GM23248 (cell line): ENCODE data around the gene TSHZ2. TPM values are rescaled to one million over a fixed set of nuclear protein-coding genes. Genes with fewer than 3 reads are reported as not detected.

ENCODE experiments used
- DNase-seq: peaks from one replicate; pipeline ENCODE4 v3.0.0-alpha.2; 2015
- H2AFZ ChIP-seq: fragments of 200-600 bp; sonication (generic); 2 replicates; pipeline ENCODE4 v1.6.1; 2016; ENCODE audit warnings: antibody characterized with exemption
- H3F3A ChIP-seq: fragments of 200-600 bp; sonication (generic); 2 replicates; pipeline ENCODE4 v1.6.1; 2016; ENCODE audit warnings: mild to moderate bottlenecking, antibody characterized with exemption, mixed run types; ENCODE audit not compliant: insufficient read depth
- H3K27ac ChIP-seq: fragments of 200-600 bp; sonication (generic); 2 replicates; pipeline ENCODE4 v1.5.1; 2016; ENCODE audit warnings: mild to moderate bottlenecking
- H3K27me3 ChIP-seq: fragments of 200-600 bp; sonication (generic); replicated peaks from 2 replicates; pipeline ENCODE4 v1.6.1; 2016; ENCODE audit warnings: mild to moderate bottlenecking; ENCODE audit not compliant: insufficient read depth
- H3K36me3 ChIP-seq: fragments of 200-600 bp; sonication (generic); 2 replicates; pipeline ENCODE4 v1.6.1; 2016; ENCODE audit warnings: low read depth, mild to moderate bottlenecking
- H3K4me1 ChIP-seq: fragments of 200-600 bp; sonication (generic); 2 replicates; pipeline ENCODE4 v1.6.1; 2016; ENCODE audit warnings: mild to moderate bottlenecking; ENCODE audit not compliant: insufficient read depth
- H3K4me2 ChIP-seq: fragments of 200-600 bp; sonication (generic); one replicate; pipeline ENCODE4 v1.6.1; 2016; ENCODE audit warnings: mild to moderate bottlenecking; ENCODE audit not compliant: unreplicated experiment
- H3K4me3 ChIP-seq: fragments of 200-600 bp; sonication (generic); 2 replicates; pipeline ENCODE4 v1.5.1; 2016; ENCODE audit warnings: mild to moderate bottlenecking
- H3K79me2 ChIP-seq: fragments of 200-600 bp; sonication (generic); 2 replicates; pipeline ENCODE4 v1.6.1; 2016; ENCODE audit warnings: mild to moderate bottlenecking; ENCODE audit not compliant: insufficient read depth
- H3K9ac ChIP-seq: fragments of 200-600 bp; sonication (generic); 2 replicates; pipeline ENCODE4 v1.6.1; 2016; ENCODE audit warnings: mild to moderate bottlenecking
- H3K9me2 ChIP-seq: fragments of 200-600 bp; sonication (generic); 2 replicates; pipeline ENCODE4 v1.6.1; 2016; ENCODE audit warnings: mixed run types, mild to moderate bottlenecking, moderate library complexity; ENCODE audit not compliant: insufficient read depth
- H3K9me3 ChIP-seq: fragments of 200-600 bp; sonication (generic); one replicate; pipeline ENCODE4 v1.6.1; 2017; ENCODE audit warnings: low read depth
- H4K20me1 ChIP-seq: fragments of 200-600 bp; sonication (generic); 2 replicates; pipeline ENCODE4 v1.6.0; 2016; ENCODE audit not compliant: insufficient read depth
- EZH2 ChIP-seq: fragments of 200-600 bp; sonication (generic); IDR thresholded peaks from 2 replicates; pipeline ENCODE4 v1.6.1; 2018; ENCODE audit warnings: antibody characterized with exemption, mild to moderate bottlenecking; ENCODE audit not compliant: insufficient read depth, poor library complexity, severe bottlenecking
- EZH2phosphoT487 ChIP-seq: fragments of 200-600 bp; sonication (generic); IDR thresholded peaks from 2 replicates; pipeline ENCODE4 v1.6.1; 2018; ENCODE audit warnings: antibody characterized with exemption, moderate library complexity, mild to moderate bottlenecking, low read depth; ENCODE audit not compliant: insufficient read depth
- WGBS, 2 experiments: methylation state at CpG; one replicate each; pipeline ENCODE4 v1.1.6; 2015 to 2017; ENCODE audit warnings: low lambda C conversion rate in 2 of 2, low coverage in 1 of 2; ENCODE audit errors: missing lambda C conversion rate in 2 of 2; 5-methylcytosine and 5-hydroxymethylcytosine counted together
- in situ Hi-C: fragments of 300-500 bp; cut with MboI; formaldehyde crosslinking; loops from 2 replicates; pipeline ENCODE4 v1.15.0; 2020
- polyA plus RNA-seq: library from polyadenylated mRNA; unstranded; fragments of >200 nt; fragmentation: Nextera tagmentation; extraction: Ambion mirVana; gene quantifications from 2 replicates; pipeline ENCODE4 v1.2.1, GENCODE V29; 2016
- total RNA-seq: library from RNA; depleted of rRNA; stranded (reverse); fragments of >200 nt; shearing (Covaris generic); gene quantifications from 2 replicates; pipeline ENCODE4 v1.2.3, GENCODE V29; 2014

TSHZ2 gene
- total and polyA plus RNA-seq, 2 experiments from 2014 or later: 4.5 to 13.4 TPM

DNA sequence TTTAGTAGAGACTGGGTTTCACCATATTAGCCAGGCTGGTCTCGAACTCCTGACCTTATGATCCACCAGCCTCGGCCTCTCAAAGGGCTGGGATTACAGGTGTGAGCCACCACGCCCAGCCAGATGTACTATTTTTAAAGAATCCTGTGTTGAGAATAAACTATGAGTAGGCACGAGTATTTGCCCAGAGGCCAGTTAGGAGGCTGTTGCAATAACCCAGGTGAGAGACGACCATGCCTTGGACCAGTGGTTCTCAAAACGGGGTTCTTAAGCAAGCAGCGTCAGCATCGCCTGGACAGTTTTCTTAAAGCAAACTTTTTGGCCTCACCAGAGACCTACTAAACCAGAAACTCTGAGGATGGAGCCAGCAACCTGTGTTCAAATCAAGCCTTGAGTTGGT lies 362.7 kb downstream of the TSHZ2 start:
- no peaks in the 10 kb centered on the region for H3K79me2 ChIP-seq
- in situ Hi-C loops: no loop called here
- no peak overlapping the region for H2AFZ ChIP-seq
- H3K27me3 ChIP-seq: no peaks in the 10 kb centered on the region
- no peak overlapping the region for H3K4me2 ChIP-seq
- H3K4me3 ChIP-seq: no peak overlapping the region
- H3K9ac ChIP-seq: no peak overlapping the region
- H3F3A ChIP-seq: peaks cover 32% of the 10 kb centered on the region
- TF ChIP-seq EZH2: no peak
- no peak for TF ChIP-seq EZH2phosphoT487
- peaks cover 27% of the 10 kb centered on the region for H3K4me1 ChIP-seq
- H4K20me1 ChIP-seq: no peaks in the 10 kb centered on the region
- no peaks in the 10 kb centered on the region for H3K9me2 ChIP-seq
- no peak for DNase-seq
- no peak overlapping the region for H3K27ac ChIP-seq
- 94 to 96% methylated on average over 8 of the region's 8 CpGs for WGBS, 2 experiments
- no peaks in the 10 kb centered on the region for H3K36me3 ChIP-seq
- H3K9me3 ChIP-seq: no peaks in the 10 kb centered on the region

DNA sequence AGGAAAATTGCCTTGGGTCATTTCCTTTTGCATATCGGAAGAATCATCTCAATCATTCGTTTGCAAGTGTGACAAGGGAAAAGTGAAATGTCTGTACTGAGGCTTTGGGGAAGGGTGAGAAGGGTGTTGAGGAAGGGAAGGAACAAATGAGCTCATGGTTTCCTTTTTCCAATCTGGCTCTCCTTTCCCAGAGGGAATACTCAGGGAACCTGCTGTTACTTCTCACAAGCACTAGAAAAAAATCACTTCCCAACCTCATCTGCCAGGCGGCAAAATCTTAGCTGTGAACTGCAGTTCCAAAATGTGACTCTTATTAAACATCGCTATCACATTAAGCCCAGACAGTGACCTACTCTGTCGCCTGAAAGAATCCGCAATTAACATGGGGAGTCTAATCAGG lies 363.4 kb downstream of the TSHZ2 start:
- H3K4me2 ChIP-seq: no peak overlapping the region
- H3K36me3 ChIP-seq: no peaks in the 10 kb centered on the region
- in situ Hi-C loops: no loop called here
- no peaks in the 10 kb centered on the region for H3K27me3 ChIP-seq
- H4K20me1 ChIP-seq: no peaks in the 10 kb centered on the region
- H3K27ac ChIP-seq: no peak overlapping the region
- DNase-seq: no peak
- H2AFZ ChIP-seq: no peak overlapping the region
- H3K4me3 ChIP-seq: no peak overlapping the region
- no peak for TF ChIP-seq EZH2
- no peak for TF ChIP-seq EZH2phosphoT487
- WGBS, 2 experiments: 94 to 96% methylated on average over 6 of the region's 6 CpGs
- no peak overlapping the region for H3K9ac ChIP-seq
- H3F3A ChIP-seq: peaks cover 25% of the 10 kb centered on the region
- peaks cover 20% of the 10 kb centered on the region for H3K4me1 ChIP-seq
- H3K9me2 ChIP-seq: no peaks in the 10 kb centered on the region
- no peaks in the 10 kb centered on the region for H3K79me2 ChIP-seq
- H3K9me3 ChIP-seq: no peaks in the 10 kb centered on the region

DNA sequence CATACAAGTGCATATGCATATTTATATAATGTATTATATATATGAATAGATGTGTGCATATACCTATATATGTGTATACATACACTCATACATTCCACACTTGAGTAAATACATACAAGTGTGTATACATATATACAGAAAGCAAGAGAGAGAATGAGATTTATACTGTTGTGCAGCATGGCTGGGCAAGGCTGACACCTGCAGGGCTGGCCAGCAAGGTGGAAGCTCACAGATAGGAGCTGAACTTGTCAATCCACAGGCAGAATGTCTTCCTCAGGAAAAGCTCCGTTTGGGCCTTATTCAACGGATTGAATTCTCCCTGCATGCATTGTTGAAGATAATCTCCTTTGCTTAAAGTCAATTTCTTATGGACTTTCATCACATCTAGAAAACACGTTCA lies 364.7 kb downstream of the TSHZ2 start:
- TF ChIP-seq EZH2 (no peak), EZH2phosphoT487 (no peak)
- Histone ChIP-seq H3K9me3 (no peaks in the 10 kb centered on the region), H3K79me2 (no peaks in the 10 kb centered on the region), H3K4me1 (peaks cover 8% of the 10 kb centered on the region), H3K36me3 (no peaks in the 10 kb centered on the region), H4K20me1 (no peaks in the 10 kb centered on the region), H3K4me2 (no peak overlapping the region), H2AFZ (no peak overlapping the region), H3K9ac (no peak overlapping the region), H3K27ac (no peak overlapping the region), H3F3A (peaks cover 12% of the 10 kb centered on the region), H3K27me3 (no peaks in the 10 kb centered on the region), H3K9me2 (no peaks in the 10 kb centered on the region), H3K4me3 (no peak overlapping the region)
- WGBS, 2 experiments: 86 to 89% methylated on average over 3 of the region's 3 CpGs
- in situ Hi-C loops: no loop called here
- DNase-seq: no peak

DNA sequence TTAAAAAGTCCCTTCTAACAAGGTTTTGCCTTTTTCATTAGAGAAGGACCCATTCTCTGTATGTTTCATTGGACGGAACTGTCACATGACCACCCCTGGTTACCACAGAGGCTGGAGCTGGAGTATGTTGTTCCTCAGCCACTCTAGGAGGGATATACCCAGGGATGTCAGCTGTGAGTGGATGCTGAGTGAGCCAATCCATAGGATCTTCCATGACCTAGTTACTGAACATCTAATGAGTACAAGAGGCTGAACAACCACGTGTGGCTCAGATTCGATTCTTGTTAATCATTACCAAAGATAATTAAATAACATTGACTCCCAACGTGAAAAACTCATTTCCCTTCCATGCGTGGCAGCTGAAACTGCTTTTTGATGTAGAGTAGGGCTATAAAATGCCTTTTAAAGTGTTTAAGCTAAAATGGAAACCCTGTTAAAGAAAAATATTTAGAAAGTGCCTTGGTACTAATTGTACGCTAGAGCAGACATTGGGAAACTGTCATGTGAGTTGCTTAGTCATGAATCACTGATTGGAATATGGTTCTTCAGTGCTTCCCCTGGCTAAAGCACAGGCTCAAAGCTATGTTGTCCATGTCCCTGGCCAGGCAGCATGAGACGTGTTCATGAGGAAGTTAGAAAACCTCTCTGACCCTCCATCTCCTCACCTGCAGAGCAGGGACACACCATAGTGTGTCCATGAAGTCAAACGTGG lies 365.4 kb downstream of the TSHZ2 start:
- Histone ChIP-seq H3K4me3 (no peak overlapping the region), H3K27me3 (no peaks in the 10 kb centered on the region), H3F3A (peaks cover 5% of the 10 kb centered on the region), H4K20me1 (no peaks in the 10 kb centered on the region), H3K4me2 (no peak overlapping the region), H3K79me2 (no peaks in the 10 kb centered on the region), H2AFZ (no peak overlapping the region), H3K9ac (no peak overlapping the region), H3K4me1 (peaks cover 2% of the 10 kb centered on the region; the same call in 1 of the 2 replicates), H3K36me3 (no peaks in the 10 kb centered on the region), H3K27ac (no peak overlapping the region), H3K9me2 (no peaks in the 10 kb centered on the region), H3K9me3 (no peaks in the 10 kb centered on the region)
- WGBS, 2 experiments: 71 to 77% methylated on average over 8 of the region's 8 CpGs
- no peak for TF ChIP-seq EZH2
- no peak for TF ChIP-seq EZH2phosphoT487
- no peak for DNase-seq
- in situ Hi-C loops: no loop called here
